K562 treated with DMSO at 1 percent for 12 hours (cell line): ENCODE data around the gene GNG3. TPM values are rescaled to one million over a fixed set of nuclear protein-coding genes. Genes with fewer than 3 reads are reported as not detected.

Experiments used
- total RNA-seq: library from RNA; unstranded; fragments of 300-600 nt; gene quantifications from 2 replicates; pipeline ENCODE4 v1.2.3, GENCODE V29; 2022; ENCODE audit not compliant: insufficient read depth

GNG3 gene
- total RNA-seq = not detected in 2 replicates

GRCh38 chr11:62707277-62707861, at the start of gene GNG3, which contains the start of gene BSCL2:
Gene GNG3 (plus strand): TSS chr11:62707676. CDS start chr11:62708296, 620 bp downstream.
Gene BSCL2 (minus strand): TSS chr11:62707424. CDS start chr11:62707195, 229 bp downstream.

GRCh38 chr11:62665075-62665598, 42.3 kb upstream of the GNG3 start, which contains the start of the genes C11orf98 and CSKMT:
Gene C11orf98 (minus strand): TSS chr11:62665210. CDS start chr11:62665169, 41 bp downstream.
Gene CSKMT (plus strand): TSS chr11:62665312. CDS start chr11:62665880, 568 bp downstream.

GRCh38 chr11:62671608-62672389, 35.7 kb upstream of the GNG3 start, which contains the start of the genes LBHD1 and UQCC3:
Gene LBHD1 (minus strand): TSS chr11:62672267. CDS start chr11:62670031, 2,236 bp downstream.
Gene UQCC3 (plus strand): TSS chr11:62671673. CDS start chr11:62671746, 73 bp downstream.

GRCh38 chr11:62678770-62679696, 28.4 kb upstream of the GNG3 start, which contains the start of gene UBXN1:
Gene UBXN1 (minus strand): TSS chr11:62679073. CDS start chr11:62678923, 150 bp downstream.

GRCh38 chr11:62689421-62690183, 17.9 kb upstream of the GNG3 start, which contains the start of gene LRRN4CL:
Gene LRRN4CL (minus strand): TSS chr11:62689530. CDS start chr11:62688508, 1,022 bp downstream.

GRCh38 chr11:62727165-62727871, 19.8 kb downstream of the GNG3 start, which contains the start of gene HNRNPUL2:
Gene HNRNPUL2 (minus strand): TSS chr11:62727457. CDS start chr11:62727156, 301 bp downstream.

GRCh38 chr11:62728171-62728988, 20.9 kb downstream of the GNG3 start, which contains the start of gene TTC9C:
Gene TTC9C (plus strand): TSS chr11:62728486. CDS start chr11:62728849, 363 bp downstream.

GRCh38 chr11:62753736-62754603, 46.5 kb downstream of the GNG3 start, which contains the start of gene ZBTB3:
Gene ZBTB3 (minus strand): TSS chr11:62754160. CDS start chr11:62753664, 496 bp downstream.

Other genes with a start within 250 kb of the GNG3 start
- gene AHNAK, start 160.9 kb upstream of the GNG3 start, total RNA-seq = 12.9 and 42.0 TPM in 2 replicates
- gene EEF1G, start 133.8 kb upstream of the GNG3 start, total RNA-seq = 3,985 and 3,989 TPM in 2 replicates
- 16.7 and 23.4 TPM in 2 replicates for gene TUT1, start 116.2 kb upstream of the GNG3 start, total RNA-seq
- 62.1 and 107 TPM in 2 replicates for gene MTA2, start 105.8 kb upstream of the GNG3 start, total RNA-seq
- gene EML3, start 94.9 kb upstream of the GNG3 start, total RNA-seq = 21.6 and 34.7 TPM in 2 replicates
- 0.81 and 3.0 TPM in 2 replicates for gene ROM1, start 94.4 kb upstream of the GNG3 start, total RNA-seq
- gene B3GAT3, start 85.7 kb upstream of the GNG3 start, total RNA-seq = 94.9 and 105 TPM in 2 replicates
- 161 and 356 TPM in 2 replicates for gene GANAB, start 61.1 kb upstream of the GNG3 start, total RNA-seq
- 27.2 and 37.6 TPM in 2 replicates for gene INTS5, start 54.4 kb upstream of the GNG3 start, total RNA-seq
- 157 and 173 TPM in 2 replicates for gene C11orf98, start 42.5 kb upstream of the GNG3 start, total RNA-seq
- 50.4 and 52.2 TPM in 2 replicates for gene CSKMT, start 42.4 kb upstream of the GNG3 start, total RNA-seq
- gene UQCC3, start 36.0 kb upstream of the GNG3 start, total RNA-seq = 17.8 and 31.3 TPM in 2 replicates
- 3.6 and 10.6 TPM in 2 replicates for gene LBHD1, start 35.4 kb upstream of the GNG3 start, total RNA-seq
- gene UBXN1, start 28.6 kb upstream of the GNG3 start, total RNA-seq = 242 and 314 TPM in 2 replicates
- 0.70 TPM in 1 of 2 replicates, not detected in the other for gene LRRN4CL, start 18.1 kb upstream of the GNG3 start, total RNA-seq
- 44.2 and 44.8 TPM in 2 replicates for gene BSCL2, start 252 bp upstream of the GNG3 start, total RNA-seq
- 17.1 and 39.0 TPM in 2 replicates for gene HNRNPUL2, start 19.8 kb downstream of the GNG3 start, total RNA-seq
- gene TTC9C, start 20.8 kb downstream of the GNG3 start, total RNA-seq = 32.8 and 62.0 TPM in 2 replicates
- gene ZBTB3, start 46.5 kb downstream of the GNG3 start, total RNA-seq = 1.9 and 3.0 TPM in 2 replicates
- gene POLR2G, start 53.9 kb downstream of the GNG3 start, total RNA-seq = 150 and 166 TPM in 2 replicates
- gene TAF6L, start 63.7 kb downstream of the GNG3 start, total RNA-seq = 26.4 and 31.9 TPM in 2 replicates
- gene TMEM179B, start 79.7 kb downstream of the GNG3 start, total RNA-seq = 42.8 and 48.4 TPM in 2 replicates
- gene TMEM223, start 84.3 kb downstream of the GNG3 start, total RNA-seq = 21.7 and 26.1 TPM in 2 replicates
- gene NXF1, start 97.8 kb downstream of the GNG3 start, total RNA-seq = 80.0 and 120 TPM in 2 replicates
- 66.0 and 83.3 TPM in 2 replicates for gene STX5, start 124.4 kb downstream of the GNG3 start, total RNA-seq
- not detected in 2 replicates for gene TEX54, start 125.2 kb downstream of the GNG3 start, total RNA-seq
- gene WDR74, start 131.9 kb downstream of the GNG3 start, total RNA-seq = 47.8 and 60.3 TPM in 2 replicates
- 391 and 414 TPM in 2 replicates for gene SLC3A2, start 173.2 kb downstream of the GNG3 start, total RNA-seq
- not detected in 2 replicates for gene CHRM1, start 213.7 kb downstream of the GNG3 start, total RNA-seq